Activated CD8-positive, alpha-beta memory T cell treated with anti-CD3 and anti-CD28 coated beads, Interleukin-2, amount 50 U/mL, for 4 hours (primary cell): ENCODE results near the gene RSPH1.

ENCODE experiments used
- DNase-seq: peaks from one replicate; pipeline ENCODE4 v3.0.0-alpha.2; 2020

RSPH1 gene

GRCh38 chr21:42496120-42496838 is at the start of gene RSPH1:
Gene RSPH1, minus strand, starts transcription at chr21:42496224. Its CDS starts 38 bp downstream, at chr21:42496186.
- DNase-seq: peak; percentile 99

- DNase-seq: no peak
Observed at GRCh38 chr21:42545745-42546144, 49.7 kb upstream of the RSPH1 start.

DNA sequence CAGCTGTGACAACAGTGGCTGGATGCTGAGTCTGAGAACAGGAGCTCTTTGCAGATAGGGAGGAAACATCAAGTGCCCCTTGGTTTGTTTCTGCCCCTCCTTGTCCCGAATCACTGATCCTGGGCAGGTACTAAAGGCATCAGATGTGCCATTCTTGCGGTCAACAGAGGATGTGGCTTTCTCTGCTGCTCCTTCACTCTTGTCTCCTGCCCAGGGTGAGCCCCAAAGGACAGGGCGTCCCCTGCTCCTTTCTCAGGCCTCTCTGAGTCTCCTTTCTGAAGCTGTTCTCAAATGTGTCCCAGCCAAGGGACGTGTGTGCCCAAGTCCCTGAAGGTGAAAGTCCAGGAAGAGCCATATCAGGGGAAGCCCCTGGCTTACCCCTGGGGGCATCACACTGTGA is 49.3 kb upstream of the RSPH1 start:
- no peak for DNase-seq

DNA sequence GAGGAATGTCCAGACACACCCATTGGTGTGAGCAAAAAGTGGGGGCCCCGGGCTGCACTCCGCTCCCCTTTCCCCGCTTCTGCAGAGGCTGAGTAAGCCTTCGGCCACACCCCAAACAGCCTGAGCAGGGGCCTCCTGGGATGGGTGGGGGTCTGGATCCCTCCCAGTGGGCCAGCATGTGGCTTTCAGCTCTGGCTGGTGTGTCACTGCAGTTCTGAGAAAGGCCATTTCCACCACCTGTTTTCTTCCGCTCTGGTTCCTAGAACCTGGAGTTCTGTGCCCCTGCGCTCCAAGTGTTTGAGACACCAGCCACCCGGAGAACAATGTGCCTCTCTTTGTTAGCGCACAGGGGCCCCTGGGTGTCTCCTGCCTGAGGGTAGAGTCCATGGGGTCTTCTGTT is 48.5 kb upstream of the RSPH1 start:
- no peak for DNase-seq

GRCh38 chr21:42543106-42543847 is 47.3 kb upstream of the RSPH1 start:
- DNase-seq: no peak

DNA sequence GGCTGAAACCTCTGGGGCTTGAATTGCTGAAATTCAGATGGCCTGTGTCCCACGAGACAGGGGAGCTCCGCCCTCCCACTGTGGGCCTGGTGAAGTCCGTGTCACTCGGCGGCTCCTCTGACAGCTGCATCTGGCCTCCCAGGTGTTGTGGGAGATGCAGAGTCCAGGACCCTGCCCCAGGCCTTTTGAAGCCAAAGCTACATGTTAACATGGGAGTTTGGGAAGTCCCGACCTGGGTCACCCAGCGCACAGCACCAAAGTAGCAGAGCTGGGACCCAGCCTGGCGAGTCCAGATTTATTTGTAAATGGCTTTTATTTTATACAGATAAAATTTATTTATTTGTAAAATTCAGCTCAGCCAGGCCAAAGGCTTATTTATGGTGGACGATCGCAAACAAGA is 46.6 kb upstream of the RSPH1 start:
- DNase-seq: no peak

DNA sequence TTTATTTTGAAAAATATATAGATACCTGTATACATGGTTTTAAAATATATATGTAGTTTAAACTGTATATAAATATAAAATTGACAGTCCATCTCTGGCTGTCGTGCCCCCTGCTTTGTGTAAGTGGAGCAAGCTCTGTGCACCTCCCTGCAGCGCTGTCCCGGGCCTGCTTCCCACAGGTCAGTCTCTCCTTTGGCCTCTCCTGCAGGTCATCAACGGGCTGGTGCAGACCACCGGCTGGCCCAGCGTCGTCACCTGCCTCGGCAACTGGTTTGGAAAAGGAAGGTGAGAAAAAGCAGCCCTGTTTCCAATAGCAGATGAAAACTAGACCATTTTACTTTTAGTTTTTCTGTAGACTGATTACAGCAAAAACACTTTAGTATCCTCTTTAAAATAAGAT is 46.2 kb upstream of the RSPH1 start:
- no peak for DNase-seq

DNA sequence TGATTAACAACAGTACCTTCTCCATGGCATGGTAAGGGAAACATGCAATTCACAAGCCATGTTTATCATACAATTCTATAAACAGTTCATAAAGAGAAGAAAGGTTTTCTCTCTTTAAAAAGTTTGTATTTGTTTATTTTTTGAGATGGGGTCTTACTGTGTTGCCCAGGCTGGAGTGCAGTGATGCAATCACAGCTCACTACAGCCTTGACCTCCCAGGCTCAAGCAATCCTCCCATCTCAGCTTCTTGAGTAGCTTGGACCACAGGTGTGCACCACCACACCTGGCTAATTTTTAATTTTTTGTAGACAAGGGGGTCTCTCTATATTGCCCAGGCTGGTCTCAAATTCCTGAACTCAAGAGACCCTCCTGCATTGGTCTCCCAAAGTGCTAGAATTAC is 45.6 kb upstream of the RSPH1 start:
- DNase-seq: no peak

- DNase-seq: no peak
Observed at GRCh38 chr21:42541174-42541573, 45.1 kb upstream of the RSPH1 start.

DNA sequence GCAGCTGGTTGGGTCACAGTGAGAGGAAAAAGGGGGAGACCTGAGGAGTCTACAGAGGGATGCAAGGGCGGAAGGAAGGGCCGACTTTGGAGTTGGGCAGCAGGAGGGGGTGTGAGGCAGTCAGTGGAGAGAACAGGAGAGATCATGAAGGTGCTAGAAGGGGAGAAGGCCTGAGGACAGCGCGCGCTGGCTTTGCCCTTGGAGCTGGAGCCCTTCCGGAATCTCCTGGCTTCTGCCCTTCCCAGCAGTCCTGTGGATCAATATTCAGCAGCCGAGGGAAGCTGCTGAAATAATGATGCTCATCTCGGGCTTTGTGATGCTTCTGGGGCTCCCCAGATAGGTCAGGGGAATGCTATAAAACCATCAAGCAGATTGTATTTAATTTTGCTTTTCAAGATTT is 44.4 kb upstream of the RSPH1 start:
- no peak for DNase-seq

GRCh38 chr21:42539931-42540343 is 43.9 kb upstream of the RSPH1 start:
- no peak for DNase-seq

GRCh38 chr21:42539342-42539741 is 43.3 kb upstream of the RSPH1 start:
- DNase-seq: no peak

DNA sequence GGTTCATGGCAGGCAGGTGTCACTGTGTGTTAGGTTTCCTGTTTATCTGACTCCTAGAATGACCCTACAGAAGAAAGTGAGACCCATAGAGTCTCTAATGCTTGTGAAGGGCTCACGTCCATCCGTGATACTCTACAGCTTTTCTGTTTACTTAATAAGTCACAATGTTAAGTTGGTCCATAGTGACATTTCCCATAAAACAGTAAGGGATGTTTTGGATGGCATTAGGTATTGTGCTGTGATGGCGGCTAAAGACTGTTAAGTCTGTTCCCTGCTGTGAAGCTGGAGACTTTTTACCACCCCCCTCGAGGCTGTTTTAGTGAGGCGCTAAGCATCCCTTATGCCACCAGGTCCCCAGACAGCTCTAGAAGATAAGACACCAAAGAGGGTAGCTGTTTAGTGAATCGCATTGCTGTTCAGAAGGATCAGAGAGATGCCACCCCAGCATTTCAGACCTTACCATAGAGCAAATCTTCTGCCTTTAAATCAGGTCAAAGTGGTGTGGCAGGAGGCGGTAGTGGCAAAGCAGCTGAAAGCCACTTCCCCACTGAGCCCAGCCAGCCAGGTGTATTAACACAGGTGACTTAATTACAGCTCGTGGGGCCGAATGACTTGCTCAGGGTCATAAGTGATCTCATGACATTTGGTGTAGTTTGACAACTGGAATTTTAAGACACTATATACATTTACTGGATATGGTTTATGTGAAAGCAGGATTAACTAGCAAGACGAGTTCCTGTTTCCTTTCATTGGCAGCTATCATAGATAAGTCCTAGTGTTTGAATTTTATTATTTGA is 42.7 kb upstream of the RSPH1 start:
- no peak for DNase-seq

GRCh38 chr21:42537106-42537742 is 41.2 kb upstream of the RSPH1 start:
- DNase-seq: no peak

GRCh38 chr21:42536601-42537000 is 40.6 kb upstream of the RSPH1 start:
- DNase-seq: no peak

DNA sequence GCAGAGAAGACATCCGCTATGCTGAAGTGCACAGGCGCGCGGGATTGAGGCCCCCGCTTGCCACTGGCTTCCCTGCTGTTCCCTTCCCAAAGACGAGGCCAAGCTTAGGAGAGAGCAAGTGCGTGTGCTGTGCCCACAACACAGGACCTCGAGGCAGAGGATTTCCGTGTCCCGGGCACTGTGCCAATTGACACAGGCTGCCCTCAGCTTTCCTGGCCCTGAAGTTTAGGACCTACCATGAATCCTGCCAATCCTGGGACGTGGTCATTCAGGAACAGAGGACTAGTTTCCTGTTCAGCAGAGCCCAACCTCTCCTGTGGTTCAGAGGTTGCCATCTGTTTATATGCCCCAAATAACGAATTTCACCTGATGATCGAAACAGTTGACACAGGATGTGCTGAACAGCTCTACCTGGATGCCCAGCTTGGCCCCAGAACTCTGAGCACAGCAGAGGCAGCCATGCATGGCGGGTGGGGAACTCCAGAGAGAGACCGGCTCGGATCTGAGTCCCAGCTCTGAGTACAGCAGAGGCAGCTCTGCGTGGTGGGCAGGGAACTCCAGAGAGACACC is 39.7 kb upstream of the RSPH1 start:
- DNase-seq: no peak

DNA sequence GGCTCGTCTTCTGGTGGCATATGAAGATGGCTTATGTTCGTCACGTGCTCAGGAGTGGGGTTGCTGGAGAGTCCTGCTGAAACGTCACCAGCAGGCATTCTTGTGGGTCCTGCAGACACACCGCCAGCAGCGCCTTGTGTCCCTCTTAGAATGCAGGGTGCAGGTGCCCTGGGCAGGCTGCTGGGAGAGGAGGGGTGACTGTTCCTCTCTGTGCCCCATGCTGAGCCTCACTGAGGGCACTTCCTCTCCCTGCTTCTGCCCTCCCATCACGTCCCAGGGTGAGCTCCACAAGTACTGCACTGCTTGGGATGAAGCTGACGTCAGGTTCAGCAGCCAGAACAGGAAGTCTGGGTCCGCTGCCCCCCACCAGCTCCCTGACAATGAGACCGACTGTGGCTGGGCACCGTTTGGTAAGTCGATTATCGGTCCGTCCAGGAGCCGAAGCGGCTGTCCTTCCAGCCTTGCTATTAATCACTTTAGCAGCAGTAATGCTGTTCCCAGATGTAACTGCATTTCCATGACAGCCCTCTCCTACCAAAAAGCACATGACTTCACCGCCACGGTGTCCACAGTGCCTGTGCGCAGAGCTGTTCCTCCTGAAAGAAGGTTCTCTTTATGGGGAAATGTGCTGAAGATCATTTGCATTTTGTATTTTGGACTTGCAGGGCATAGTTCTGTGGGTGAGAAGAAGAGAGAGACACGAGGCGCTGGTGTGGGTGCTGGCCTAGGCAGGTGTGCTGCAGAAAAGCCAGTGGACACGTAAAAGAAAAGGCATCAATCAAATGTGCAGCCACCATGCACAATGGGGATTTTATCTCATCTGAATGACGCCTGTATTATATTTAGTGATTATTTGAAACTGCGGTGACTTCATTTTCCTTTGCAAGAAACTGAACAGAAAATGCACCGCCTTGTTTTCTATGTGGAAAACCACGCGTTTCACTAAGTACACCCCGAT is 38.7 kb upstream of the RSPH1 start:
- no peak for DNase-seq

DNA sequence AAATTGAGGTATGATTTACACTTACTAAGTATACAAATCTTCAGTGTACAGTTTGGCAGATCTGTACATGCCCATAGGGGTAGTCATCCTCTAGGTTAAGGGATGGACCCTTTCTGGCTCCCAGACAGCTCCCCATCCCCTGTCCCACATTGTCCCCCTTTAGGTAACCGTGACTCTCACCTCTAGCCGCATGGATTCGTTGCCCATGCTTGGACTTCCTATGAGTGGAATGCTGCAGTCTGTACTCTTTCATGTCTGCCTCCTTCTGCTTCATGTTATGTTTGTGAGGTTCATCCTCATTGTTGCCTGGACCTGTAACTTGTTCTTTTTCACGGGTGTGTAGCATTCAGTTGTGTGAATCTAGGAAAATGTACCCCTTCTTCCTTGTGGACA is 37.9 kb upstream of the RSPH1 start:
- DNase-seq: no peak

DNA sequence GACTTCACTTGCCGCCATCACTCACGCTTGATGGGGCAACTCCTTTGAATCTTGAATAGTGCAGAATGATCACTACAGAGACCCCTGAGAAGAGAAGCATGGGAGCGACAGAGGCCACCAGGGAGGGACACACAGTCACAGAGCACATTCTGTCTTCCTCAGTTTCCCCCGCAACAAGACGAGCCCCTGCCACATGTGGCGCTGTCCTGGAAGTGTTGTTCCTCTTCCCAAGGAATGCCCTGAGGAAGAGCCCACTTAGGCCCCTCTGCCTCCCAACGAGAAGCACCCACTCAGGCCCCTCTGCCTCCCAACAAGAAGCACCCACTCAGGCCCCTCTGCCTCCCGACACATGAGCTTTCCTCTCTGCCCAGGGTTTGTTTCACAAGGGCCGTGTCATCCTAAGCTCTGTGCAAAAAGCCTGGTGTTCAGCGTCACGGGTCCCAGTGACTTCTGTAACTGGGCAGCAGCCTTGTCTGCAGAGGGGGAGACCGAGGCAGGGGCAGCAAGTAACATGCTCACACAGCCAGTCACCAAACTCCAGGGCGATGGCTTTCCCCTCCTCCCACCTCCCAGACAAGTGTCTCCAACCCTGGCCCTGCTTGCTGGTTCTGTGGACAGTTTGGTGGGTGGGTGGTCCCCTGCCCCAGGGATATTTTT is 37.4 kb upstream of the RSPH1 start:
- no peak for DNase-seq

DNA sequence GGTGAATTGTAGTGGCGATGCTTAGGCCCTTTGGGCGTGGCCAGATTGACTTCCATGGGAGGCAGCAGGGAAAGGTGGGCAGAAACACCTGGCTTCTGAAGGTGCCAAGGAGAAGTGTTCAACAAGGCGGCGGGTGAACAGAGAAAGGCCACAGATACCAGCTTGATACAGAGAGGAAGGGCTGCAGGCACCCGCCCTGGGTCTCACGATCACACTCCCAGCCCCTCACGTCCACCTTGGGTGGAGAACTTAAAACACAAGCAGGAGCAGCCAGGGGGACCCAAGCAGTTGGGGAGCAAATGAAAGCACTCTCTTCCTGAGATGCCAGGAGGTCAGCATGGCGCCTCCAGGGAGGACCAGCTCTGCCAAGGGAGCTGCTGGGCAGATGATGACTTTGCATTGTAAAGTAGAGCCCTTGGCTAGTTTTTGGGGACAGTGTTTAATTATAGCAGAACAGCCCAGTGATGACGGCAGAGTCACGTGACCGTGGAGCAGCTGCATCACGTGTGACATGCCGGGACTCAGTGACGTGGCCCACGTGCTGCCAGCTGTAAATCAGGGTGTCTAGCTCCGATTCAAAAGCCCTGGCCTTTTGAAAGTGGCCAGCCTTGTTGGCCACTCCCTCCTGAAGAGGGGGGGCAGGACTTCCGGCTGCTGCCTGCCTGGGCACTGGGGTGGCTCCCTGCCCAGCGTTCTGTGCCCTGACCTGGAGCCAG is 36.6 kb upstream of the RSPH1 start:
- DNase-seq: no peak
